Subcutaneous adipose tissue (tissue), 4 donors: ENCODE results near the gene FLOT1. TPM values are rescaled to one million over a fixed set of nuclear protein-coding genes. Genes with fewer than 3 reads are reported as not detected.

Experiments
- total RNA-seq, 4 donors: library from RNA; depleted of rRNA; stranded (reverse); fragments of >200 nt; gene quantifications; one replicate each; pipeline ENCODE4 v1.1.0, GENCODE V29; 2016
- TF ChIP-seq, protein P1 (sequence below): fragments of 450-650 bp; IDR thresholded peaks from one replicate; pipeline ENCODE4 v1.5.1; 2016; ENCODE audit warnings: low read depth, mild to moderate bottlenecking, control low read depth, antibody characterized with exemption, moderate library complexity

FLOT1 gene
- total RNA-seq, 4 donors from 2014 or later = 66.8 to 121 (median 105) TPM

DNA sequence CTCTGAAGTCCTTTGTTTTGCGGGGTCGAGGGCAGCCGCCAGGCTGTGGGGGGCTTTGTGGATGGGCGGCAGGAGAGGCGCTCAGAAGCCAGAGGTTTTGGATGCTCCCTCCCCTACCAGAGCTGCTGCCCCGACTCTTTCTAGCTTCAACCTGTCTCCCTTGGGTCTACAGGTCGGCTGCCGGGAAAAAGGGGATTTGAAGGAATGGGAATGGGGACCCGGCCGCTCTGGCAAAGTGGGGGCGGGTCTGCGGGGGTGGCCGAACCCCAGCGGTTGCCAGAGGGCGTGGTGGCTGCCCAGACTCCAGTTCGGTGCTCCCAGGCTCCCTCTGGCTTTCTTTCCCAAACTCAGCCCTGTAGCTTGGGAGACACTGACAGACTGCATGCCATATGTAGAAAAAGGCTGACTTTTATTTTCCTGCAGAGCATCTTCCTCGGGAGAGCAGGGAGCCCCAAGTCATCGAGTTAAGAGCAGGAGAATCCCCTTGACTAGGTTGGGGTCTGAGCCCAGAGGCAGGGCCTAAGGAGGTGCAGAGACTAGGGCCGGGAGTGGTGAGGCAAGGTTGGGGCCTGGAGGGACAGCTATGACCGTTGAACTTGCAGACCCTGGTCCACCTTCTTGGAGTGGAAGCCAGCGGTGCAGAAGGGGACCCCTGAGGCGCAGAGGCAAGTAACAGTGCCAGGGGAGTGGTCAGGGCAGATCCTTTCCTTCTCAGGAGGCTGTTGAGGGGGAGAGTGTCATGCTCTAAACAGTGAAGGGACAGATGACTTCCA is 54.6 kb downstream of the FLOT1 start:
- TF ChIP-seq, protein P1, sequence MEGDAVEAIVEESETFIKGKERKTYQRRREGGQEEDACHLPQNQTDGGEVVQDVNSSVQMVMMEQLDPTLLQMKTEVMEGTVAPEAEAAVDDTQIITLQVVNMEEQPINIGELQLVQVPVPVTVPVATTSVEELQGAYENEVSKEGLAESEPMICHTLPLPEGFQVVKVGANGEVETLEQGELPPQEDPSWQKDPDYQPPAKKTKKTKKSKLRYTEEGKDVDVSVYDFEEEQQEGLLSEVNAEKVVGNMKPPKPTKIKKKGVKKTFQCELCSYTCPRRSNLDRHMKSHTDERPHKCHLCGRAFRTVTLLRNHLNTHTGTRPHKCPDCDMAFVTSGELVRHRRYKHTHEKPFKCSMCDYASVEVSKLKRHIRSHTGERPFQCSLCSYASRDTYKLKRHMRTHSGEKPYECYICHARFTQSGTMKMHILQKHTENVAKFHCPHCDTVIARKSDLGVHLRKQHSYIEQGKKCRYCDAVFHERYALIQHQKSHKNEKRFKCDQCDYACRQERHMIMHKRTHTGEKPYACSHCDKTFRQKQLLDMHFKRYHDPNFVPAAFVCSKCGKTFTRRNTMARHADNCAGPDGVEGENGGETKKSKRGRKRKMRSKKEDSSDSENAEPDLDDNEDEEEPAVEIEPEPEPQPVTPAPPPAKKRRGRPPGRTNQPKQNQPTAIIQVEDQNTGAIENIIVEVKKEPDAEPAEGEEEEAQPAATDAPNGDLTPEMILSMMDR = no peak

- TF ChIP-seq, protein P1 = no peak
These were observed 55.4 kb downstream of the FLOT1 start for GRCh38 chr6:30686908-30687658.

DNA sequence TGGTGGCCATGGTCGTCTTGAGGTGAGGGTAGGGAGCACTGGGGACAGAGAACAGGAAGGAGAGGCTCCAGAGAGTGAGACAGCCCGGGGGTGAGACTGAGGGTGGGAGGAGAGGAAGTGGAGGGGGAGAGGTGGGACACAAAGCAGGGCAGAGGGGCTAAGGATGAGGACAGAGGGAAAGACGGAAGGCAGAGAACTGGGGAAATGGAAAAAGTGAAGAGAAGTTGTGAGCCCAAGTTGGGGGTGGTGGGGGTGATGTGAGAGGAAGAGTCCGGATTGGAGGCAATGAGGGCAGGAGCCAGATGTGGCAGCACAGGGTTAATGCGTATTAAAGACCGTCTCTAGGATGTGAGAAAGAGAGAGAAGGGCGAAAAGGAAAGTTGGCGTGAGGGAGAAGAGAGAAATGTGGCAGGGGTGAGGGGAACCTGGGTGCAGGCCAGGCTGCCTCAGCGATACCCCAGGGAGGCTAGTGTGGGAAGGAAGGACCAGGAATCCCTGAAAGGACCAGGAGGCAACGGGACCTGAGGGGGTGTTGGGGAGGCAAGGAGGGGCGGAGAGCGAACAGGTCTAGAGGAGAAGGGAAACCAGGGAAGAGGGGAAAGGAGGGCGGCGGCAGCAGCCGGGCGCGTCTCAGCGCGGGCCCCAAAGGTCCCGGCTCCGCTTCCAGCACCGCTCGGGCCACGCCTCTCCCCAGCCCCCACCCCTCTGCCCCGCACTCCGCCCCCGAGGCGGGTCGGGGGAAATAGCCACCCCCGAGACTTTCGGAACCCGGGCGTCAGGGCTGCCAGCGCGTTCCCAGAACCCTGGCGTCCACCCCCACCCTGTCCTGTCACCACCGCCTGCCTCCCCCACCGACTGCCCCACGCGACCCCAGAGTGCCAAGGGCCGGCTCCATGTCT is 56.2 kb downstream of the FLOT1 start, which contains the start of gene PPP1R18:
Gene PPP1R18, minus strand, starts transcription at position 637 of the 899 bp plus-strand sequence. Its CDS starts 627 bp downstream, at position 10.
- TF ChIP-seq, protein P1 = no peak

- TF ChIP-seq, protein P1 = no peak
These were observed 57.1 kb downstream of the FLOT1 start for GRCh38 chr6:30685157-30686008.

DNA sequence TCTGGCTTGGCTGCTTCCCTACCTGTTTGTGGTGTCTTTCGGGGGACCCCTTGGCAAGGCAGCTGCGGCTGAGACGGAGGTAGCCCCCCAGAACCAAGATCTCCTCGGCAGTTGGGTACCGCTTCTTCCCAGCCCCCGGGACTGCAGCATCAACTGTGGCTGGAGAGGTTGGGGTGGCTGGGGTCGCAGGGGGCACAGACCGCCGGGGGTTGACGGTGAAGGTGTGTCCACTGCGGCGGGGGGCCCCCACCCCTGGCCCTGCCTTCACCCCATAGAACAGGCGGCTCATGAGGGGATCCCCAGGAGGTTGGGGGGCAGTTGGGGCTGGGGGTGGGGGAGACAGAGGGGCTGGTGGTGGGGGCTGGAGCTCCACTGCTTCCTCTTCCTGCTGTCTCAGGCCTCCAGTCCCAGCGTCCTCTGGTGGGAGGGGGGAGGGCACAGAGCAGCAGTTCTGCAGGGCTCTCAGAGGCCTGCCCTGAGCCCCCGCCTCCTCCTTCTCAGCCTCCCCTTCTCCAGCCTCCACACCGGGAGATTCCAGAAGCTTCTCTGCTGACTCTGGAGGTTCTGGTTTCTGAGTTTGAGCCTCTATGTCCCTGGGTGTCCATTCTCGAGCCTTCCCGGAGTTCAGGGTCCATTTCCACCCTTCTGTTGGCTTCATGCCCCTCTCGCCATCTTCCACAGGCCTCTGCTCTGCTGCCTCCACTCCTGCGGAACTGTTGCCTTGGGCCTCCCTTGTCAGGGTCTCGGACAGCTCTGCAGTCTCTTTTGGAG is 57.9 kb downstream of the FLOT1 start:
- TF ChIP-seq, protein P1 = no peak

GRCh38 chr6:30683980-30684338 is 58.5 kb downstream of the FLOT1 start:
- TF ChIP-seq, protein P1 = no peak
